ENCODE data around the gene MAN1C1.
A peak's percentile ranks its signal among the peaks of the same experiment; 100 is the strongest.

Gene MAN1C1

DNA sequence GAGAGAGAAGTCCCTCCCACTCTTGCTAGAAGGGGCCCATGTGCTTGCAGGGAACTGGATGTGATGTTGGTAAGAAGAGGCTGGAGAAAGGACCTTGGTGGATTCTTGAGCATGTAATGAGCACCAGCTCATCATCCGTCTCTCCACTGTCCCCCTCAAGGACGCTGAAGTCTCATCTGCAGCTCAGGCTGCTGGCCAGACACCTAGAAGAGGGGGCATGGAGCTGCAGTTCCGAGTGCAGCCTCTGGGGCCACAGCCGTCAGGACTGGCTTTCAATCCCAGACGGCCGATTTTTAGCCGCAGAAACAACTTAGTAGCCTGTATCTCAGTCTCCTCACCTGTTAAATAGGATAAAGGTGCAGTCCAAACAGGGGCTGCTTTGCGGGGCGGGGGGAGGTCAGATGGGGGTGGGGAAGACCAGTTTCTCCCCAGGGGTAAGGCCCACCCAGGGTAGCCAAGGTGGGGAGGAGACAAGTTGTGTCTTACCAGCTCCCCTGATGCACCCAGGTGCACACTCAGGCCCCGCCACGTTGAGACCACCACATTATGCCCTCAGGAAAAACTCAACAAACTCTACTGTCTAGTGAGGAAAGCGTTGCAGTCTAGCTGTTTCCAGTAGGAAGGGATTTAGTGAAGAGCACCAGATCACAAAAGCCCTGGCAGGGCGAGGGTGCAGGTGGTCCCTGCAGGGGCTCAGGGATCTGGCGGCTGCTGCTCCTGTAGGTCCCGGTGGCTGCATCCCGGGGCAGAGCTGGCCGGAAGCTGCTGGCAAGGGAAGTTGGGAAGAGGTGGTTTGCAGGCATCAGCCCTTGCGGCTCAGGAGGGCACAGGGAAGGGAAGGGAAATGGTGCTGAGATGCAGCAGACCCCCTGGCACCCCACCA is 43.6 kb upstream of the MAN1C1 start:
- H3K36me3 ChIP-seq (ENCODE audit: control insufficient read depth in 5 of 5, insufficient read depth in 5 of 5, low read length in 5 of 5): no peaks in the 10 kb centered on the region
- H3K9ac ChIP-seq (ENCODE audit: low read length in 5 of 5): no peak overlapping the region
- H3K27ac ChIP-seq (ENCODE audit: low read depth, low read length): no peak overlapping the region
- no peaks in the 10 kb centered on the region for H3K9me3 ChIP-seq (ENCODE audit: control insufficient read depth in 5 of 5, low read length in 5 of 5)
- H3K4me1 ChIP-seq (ENCODE audit: control insufficient read depth in 5 of 5, insufficient read depth in 5 of 5, low read length in 5 of 5): peaks cover 0 to 13% (median 9%) of the 10 kb centered on the region in 5 donors
- peaks cover 5 to 32% (median 9%) of the 10 kb centered on the region in 5 donors for H3K27me3 ChIP-seq (ENCODE audit: control insufficient read depth in 5 of 5, insufficient read depth in 4 of 5, low read length in 5 of 5)
- no peak overlapping the region for H3K4me3 ChIP-seq (ENCODE audit: low read depth in 1 of 5, low read length in 5 of 5)

DNA sequence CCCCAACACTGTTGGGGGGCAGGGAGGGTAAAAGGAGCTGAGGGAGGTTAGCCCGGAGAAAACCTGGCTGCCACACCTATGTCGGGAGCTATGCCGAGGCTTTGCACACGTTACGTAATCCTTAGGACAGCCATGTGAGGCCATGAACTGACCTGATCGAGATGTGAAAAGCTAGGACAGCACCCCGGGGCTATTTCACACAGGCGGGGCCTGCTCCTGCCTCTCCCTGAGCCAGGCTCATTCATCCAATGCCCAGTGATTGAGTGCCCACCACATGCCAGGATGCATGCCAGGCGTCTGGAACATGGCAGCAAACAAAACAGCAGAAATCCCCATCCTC is 43.0 kb upstream of the MAN1C1 start:
- H3K27ac ChIP-seq (ENCODE audit: low read depth, low read length): no peak overlapping the region
- H3K36me3 ChIP-seq (ENCODE audit: control insufficient read depth in 5 of 5, insufficient read depth in 5 of 5, low read length in 5 of 5): no peaks in the 10 kb centered on the region
- H3K4me1 ChIP-seq (ENCODE audit: control insufficient read depth in 5 of 5, insufficient read depth in 5 of 5, low read length in 5 of 5): peaks cover 0 to 7% (median 3%) of the 10 kb centered on the region in 5 donors
- H3K9ac ChIP-seq (ENCODE audit: low read length in 5 of 5): no peak overlapping the region
- H3K27me3 ChIP-seq (ENCODE audit: control insufficient read depth in 5 of 5, insufficient read depth in 4 of 5, low read length in 5 of 5): peaks cover 5 to 32% (median 9%) of the 10 kb centered on the region in 5 donors
- H3K9me3 ChIP-seq (ENCODE audit: control insufficient read depth in 5 of 5, low read length in 5 of 5): no peaks in the 10 kb centered on the region
- no peak overlapping the region for H3K4me3 ChIP-seq (ENCODE audit: low read depth in 1 of 5, low read length in 5 of 5)

GRCh38 chr1:25573961-25574360 is 42.6 kb upstream of the MAN1C1 start:
- H3K9ac ChIP-seq (ENCODE audit: low read length in 5 of 5): no peak overlapping the region
- no peak overlapping the region for H3K4me3 ChIP-seq (ENCODE audit: low read depth in 1 of 5, low read length in 5 of 5)
- H3K27me3 ChIP-seq (ENCODE audit: control insufficient read depth in 5 of 5, insufficient read depth in 4 of 5, low read length in 5 of 5): peaks cover 5 to 32% (median 9%) of the 10 kb centered on the region in 5 donors
- H3K36me3 ChIP-seq (ENCODE audit: control insufficient read depth in 5 of 5, insufficient read depth in 5 of 5, low read length in 5 of 5): no peaks in the 10 kb centered on the region
- H3K4me1 ChIP-seq (ENCODE audit: control insufficient read depth in 5 of 5, insufficient read depth in 5 of 5, low read length in 5 of 5): peaks cover 0 to 3% (median 0%) of the 10 kb centered on the region in 5 donors
- no peaks in the 10 kb centered on the region for H3K9me3 ChIP-seq (ENCODE audit: control insufficient read depth in 5 of 5, low read length in 5 of 5)
- no peak overlapping the region for H3K27ac ChIP-seq (ENCODE audit: low read depth, low read length)

DNA sequence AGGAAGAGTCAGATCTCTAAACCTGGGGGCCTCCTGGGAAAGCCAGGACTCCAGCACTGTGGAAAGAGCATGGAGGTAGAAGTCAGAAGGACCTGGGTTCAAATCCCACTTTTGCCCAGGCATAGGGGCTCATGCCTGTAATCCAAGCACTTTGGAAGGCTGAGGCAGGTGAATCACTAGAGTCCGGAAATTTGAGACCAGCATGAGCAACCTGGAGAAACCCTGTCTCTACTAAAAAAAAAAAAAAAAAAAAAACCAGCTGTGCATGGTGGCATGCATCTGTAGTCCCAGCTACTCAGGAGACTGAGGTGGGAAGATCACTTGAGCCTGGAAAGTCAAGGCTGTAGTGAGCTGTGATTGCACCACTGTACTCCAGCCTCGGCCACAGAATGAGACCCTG is 41.4 kb upstream of the MAN1C1 start:
- H3K27me3 ChIP-seq (ENCODE audit: control insufficient read depth in 5 of 5, insufficient read depth in 4 of 5, low read length in 5 of 5): peaks cover 5 to 32% (median 9%) of the 10 kb centered on the region in 5 donors
- peaks cover 0 to 3% (median 0%) of the 10 kb centered on the region in 5 donors for H3K4me1 ChIP-seq (ENCODE audit: control insufficient read depth in 5 of 5, insufficient read depth in 5 of 5, low read length in 5 of 5)
- H3K4me3 ChIP-seq (ENCODE audit: low read depth in 1 of 5, low read length in 5 of 5): no peak overlapping the region
- no peak overlapping the region for H3K9ac ChIP-seq (ENCODE audit: low read length in 5 of 5)
- no peaks in the 10 kb centered on the region for H3K36me3 ChIP-seq (ENCODE audit: control insufficient read depth in 5 of 5, insufficient read depth in 5 of 5, low read length in 5 of 5)
- H3K27ac ChIP-seq (ENCODE audit: low read depth, low read length): no peak overlapping the region
- no peaks in the 10 kb centered on the region for H3K9me3 ChIP-seq (ENCODE audit: control insufficient read depth in 5 of 5, low read length in 5 of 5)

DNA sequence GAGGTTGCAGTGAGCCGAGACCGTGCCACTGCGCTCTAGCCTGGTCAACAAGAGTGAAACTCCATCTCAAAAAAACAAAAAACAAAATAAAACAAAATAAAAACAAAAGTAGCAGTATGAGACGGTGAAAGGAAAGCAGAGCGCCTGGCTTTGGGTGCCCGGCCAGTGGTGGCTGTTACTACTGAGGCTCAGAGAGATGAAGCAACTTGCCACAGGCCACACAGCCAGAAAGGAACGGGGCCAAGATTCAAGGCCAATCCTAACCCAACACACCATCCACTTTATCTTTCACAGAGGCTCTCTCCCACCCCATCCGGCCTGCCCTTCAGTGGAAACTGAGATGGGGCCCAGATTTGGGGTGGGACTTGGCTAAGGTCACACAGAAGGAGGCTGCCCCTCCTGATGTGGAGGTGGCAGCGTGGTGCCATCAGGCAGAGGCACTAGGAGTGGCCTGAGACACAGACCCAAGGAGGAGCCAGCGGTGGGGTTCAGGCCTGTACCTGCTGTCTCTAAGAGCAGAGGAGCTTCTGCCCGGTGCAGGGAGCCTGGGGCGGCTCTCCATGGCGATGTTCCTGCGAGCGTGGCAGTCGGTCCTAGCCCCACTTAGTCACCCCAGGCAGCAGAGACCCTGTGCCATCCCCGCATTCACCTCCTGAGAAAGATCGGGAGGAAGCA is 40.0 kb upstream of the MAN1C1 start:
- no peaks in the 10 kb centered on the region for H3K9me3 ChIP-seq (ENCODE audit: control insufficient read depth in 5 of 5, low read length in 5 of 5)
- H3K4me1 ChIP-seq (ENCODE audit: control insufficient read depth in 5 of 5, insufficient read depth in 5 of 5, low read length in 5 of 5): peaks cover 0 to 3% (median 0%) of the 10 kb centered on the region in 5 donors
- H3K27me3 ChIP-seq (ENCODE audit: control insufficient read depth in 5 of 5, insufficient read depth in 4 of 5, low read length in 5 of 5): peaks cover 5 to 32% (median 7%) of the 10 kb centered on the region in 5 donors
- no peaks in the 10 kb centered on the region for H3K36me3 ChIP-seq (ENCODE audit: control insufficient read depth in 5 of 5, insufficient read depth in 5 of 5, low read length in 5 of 5)
- H3K9ac ChIP-seq (ENCODE audit: low read length in 5 of 5): no peak overlapping the region
- H3K4me3 ChIP-seq (ENCODE audit: low read depth in 1 of 5, low read length in 5 of 5): no peak overlapping the region
- no peak overlapping the region for H3K27ac ChIP-seq (ENCODE audit: low read depth, low read length)

DNA sequence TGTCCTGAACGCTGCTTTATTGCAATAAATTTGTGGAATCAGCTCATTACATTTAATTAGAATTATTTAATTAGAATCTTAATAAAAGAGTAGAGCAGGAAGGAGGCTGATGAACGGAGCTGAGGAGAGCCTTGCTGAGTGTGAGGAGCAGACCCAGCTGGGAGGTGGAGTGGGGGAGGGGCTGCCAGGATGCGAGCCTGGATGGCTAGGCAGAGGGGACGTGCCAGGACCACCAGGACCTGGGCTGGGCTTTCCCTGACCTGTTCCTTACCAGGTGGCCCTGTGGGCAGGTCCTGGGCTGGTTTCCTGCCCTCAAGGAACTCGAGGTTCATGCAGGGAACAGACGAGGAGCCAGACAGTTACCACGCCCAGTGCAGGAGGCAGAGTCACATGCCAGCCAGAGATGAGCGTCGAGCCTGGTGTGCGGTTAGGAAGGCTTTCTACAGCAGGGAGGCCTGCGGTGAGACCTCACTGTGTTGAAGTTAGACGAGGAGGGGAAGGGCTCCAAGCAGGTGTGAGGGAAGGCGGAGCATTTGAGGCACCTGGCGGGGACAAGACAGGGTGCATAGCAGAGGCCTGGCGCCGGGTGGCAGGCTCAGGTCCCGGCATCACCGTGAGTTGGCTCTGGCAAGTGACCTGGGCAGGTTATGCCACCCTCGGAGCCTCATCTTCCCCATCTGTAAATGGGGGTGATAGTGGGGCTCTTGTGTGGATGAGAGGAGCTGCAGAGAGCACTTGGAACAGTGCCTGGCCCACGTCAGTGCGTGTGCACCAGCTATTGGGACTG is 39.3 kb upstream of the MAN1C1 start:
- Histone ChIP-seq H3K4me1 (ENCODE audit: control insufficient read depth in 5 of 5, insufficient read depth in 5 of 5, low read length in 5 of 5) (peaks cover 0 to 3% (median 0%) of the 10 kb centered on the region in 5 donors), H3K4me3 (ENCODE audit: low read depth in 1 of 5, low read length in 5 of 5) (no peak overlapping the region), H3K27ac (ENCODE audit: low read depth, low read length) (no peak overlapping the region), H3K9ac (ENCODE audit: low read length in 5 of 5) (peak overlapping the region in 1 of 5 donors; percentile 18), H3K36me3 (ENCODE audit: control insufficient read depth in 5 of 5, insufficient read depth in 5 of 5, low read length in 5 of 5) (no peaks in the 10 kb centered on the region), H3K27me3 (ENCODE audit: control insufficient read depth in 5 of 5, insufficient read depth in 4 of 5, low read length in 5 of 5) (peaks cover 4 to 26% (median 7%) of the 10 kb centered on the region in 5 donors), H3K9me3 (ENCODE audit: control insufficient read depth in 5 of 5, low read length in 5 of 5) (no peaks in the 10 kb centered on the region)

DNA sequence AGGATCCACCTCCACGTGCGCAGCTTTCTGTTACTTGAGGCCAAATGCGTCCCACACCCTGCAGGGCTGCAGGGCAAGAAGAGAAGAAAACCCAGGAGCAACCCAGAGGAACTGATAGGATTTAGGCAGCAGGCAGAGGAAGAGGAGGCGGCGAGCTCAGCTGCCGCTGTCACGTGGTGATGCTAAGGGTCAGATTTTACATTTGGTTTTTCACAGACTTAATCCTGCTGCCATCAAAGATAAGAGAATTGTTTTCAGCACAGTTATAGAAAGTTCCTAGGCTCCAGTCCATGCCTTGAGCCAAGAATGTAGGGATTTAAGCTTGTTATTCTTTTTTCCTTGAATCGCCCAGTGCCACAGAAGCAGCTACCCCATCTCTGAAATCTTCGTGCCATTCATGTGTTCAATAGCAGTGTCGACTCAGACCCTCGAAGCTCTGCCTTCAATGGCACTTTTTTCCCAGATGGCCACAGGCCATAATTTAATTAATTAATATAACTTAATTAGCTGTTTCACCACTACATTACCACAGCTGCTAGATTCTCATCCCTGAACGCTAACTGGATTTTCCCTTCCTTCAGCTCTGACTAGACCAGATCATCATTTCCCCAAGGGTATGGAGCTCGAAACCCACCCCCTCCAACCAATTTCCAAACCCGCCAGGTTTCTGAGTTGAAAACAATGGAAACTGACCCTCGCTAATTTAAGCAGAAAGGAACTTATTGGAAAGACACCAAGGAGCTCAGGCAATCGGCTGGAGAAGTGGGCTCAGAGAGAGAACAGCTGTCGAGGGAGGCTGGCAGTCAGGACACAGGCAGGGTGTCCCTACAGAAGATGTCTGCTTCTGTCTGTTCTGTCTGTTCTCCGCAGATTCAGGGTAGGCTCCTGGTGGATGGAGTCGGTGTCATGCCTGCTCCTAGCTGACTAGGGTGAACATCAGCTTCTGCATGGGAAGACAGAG is 37.0 kb upstream of the MAN1C1 start:
- Histone ChIP-seq H3K27me3 (ENCODE audit: control insufficient read depth in 5 of 5, insufficient read depth in 4 of 5, low read length in 5 of 5) (peaks cover 0 to 7% (median 0%) of the 10 kb centered on the region in 5 donors), H3K4me3 (ENCODE audit: low read depth in 1 of 5, low read length in 5 of 5) (no peak overlapping the region), H3K27ac (ENCODE audit: low read depth, low read length) (no peak overlapping the region), H3K36me3 (ENCODE audit: control insufficient read depth in 5 of 5, insufficient read depth in 5 of 5, low read length in 5 of 5) (no peaks in the 10 kb centered on the region), H3K4me1 (ENCODE audit: control insufficient read depth in 5 of 5, insufficient read depth in 5 of 5, low read length in 5 of 5) (no peaks in the 10 kb centered on the region), H3K9ac (ENCODE audit: low read length in 5 of 5) (no peak overlapping the region), H3K9me3 (ENCODE audit: control insufficient read depth in 5 of 5, low read length in 5 of 5) (peaks cover 0 to 4% (median 0%) of the 10 kb centered on the region in 5 donors)

- peaks cover 0 to 4% (median 0%) of the 10 kb centered on the region in 5 donors for H3K9me3 ChIP-seq (ENCODE audit: control insufficient read depth in 5 of 5, low read length in 5 of 5)
- peaks cover 0 to 2% (median 0%) of the 10 kb centered on the region in 5 donors for H3K27me3 ChIP-seq (ENCODE audit: control insufficient read depth in 5 of 5, insufficient read depth in 4 of 5, low read length in 5 of 5)
- no peak overlapping the region for H3K4me3 ChIP-seq (ENCODE audit: low read depth in 1 of 5, low read length in 5 of 5)
- H3K4me1 ChIP-seq (ENCODE audit: control insufficient read depth in 5 of 5, insufficient read depth in 5 of 5, low read length in 5 of 5): no peaks in the 10 kb centered on the region
- no peaks in the 10 kb centered on the region for H3K36me3 ChIP-seq (ENCODE audit: control insufficient read depth in 5 of 5, insufficient read depth in 5 of 5, low read length in 5 of 5)
- no peak overlapping the region for H3K27ac ChIP-seq (ENCODE audit: low read depth, low read length)
- H3K9ac ChIP-seq (ENCODE audit: low read length in 5 of 5): no peak overlapping the region
These were observed 35.7 kb upstream of the MAN1C1 start for GRCh38 chr1:25580927-25581326.

- Histone ChIP-seq H3K4me1 (ENCODE audit: control insufficient read depth in 5 of 5, insufficient read depth in 5 of 5, low read length in 5 of 5) (no peaks in the 10 kb centered on the region), H3K9ac (ENCODE audit: low read length in 5 of 5) (no peak overlapping the region), H3K27me3 (ENCODE audit: control insufficient read depth in 5 of 5, insufficient read depth in 4 of 5, low read length in 5 of 5) (peaks cover 0 to 2% (median 0%) of the 10 kb centered on the region in 5 donors), H3K27ac (ENCODE audit: low read depth, low read length) (no peak overlapping the region), H3K9me3 (ENCODE audit: control insufficient read depth in 5 of 5, low read length in 5 of 5) (peaks cover 0 to 4% (median 0%) of the 10 kb centered on the region in 5 donors), H3K4me3 (ENCODE audit: low read depth in 1 of 5, low read length in 5 of 5) (no peak overlapping the region), H3K36me3 (ENCODE audit: control insufficient read depth in 5 of 5, insufficient read depth in 5 of 5, low read length in 5 of 5) (no peaks in the 10 kb centered on the region)
These were observed 34.8 kb upstream of the MAN1C1 start for GRCh38 chr1:25581764-25582163.

Measured in subcutaneous abdominal adipose tissue (tissue), 5 donors.